Esophagus squamous epithelium (tissue), 4 donors: ENCODE measurements around the gene MINDY4.

Experiments
- POLR2A ChIP-seq, 4 donors: fragments of 450-650 bp; IDR thresholded peaks; one replicate each; pipeline ENCODE4 v1.6.1; 2017; ENCODE audit warnings: antibody characterized with exemption in 4 of 4, mild to moderate bottlenecking in 4 of 4, moderate library complexity in 3 of 4
- TF ChIP-seq, protein P1 (sequence below), 6 experiments: fragments of 450-650 bp in 4 of 6; fragments of 200-600 bp in 2 of 6; sonication (generic) in 2 of 6; IDR thresholded peaks; one replicate each; pipeline ENCODE4 v1.5.1; 2016 to 2019; ENCODE audit warnings: antibody characterized with exemption in 6 of 6, mild to moderate bottlenecking in 4 of 6, moderate library complexity in 4 of 6

DNA sequence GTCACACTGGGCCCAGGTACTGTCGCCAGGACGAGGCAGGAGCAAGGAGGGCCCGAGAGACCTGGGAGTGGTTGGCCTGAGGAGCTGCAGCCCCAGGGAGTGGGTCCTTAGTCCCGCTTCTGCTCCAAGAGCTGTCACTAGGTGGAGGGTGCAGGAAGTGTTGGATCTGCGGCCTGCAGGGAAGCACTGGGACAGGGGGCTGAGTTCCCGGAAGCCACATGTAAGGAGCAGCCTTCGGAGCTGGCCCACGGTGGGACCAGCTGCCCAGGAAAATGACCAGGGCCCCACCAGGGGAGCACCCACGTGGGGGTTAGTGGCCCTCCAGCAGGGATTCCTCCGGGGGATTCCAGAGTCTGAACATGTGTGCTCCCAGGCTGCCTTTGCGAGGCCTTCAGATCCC, 131.2 kb downstream of the MINDY4 start:
- TF ChIP-seq, protein P1, sequence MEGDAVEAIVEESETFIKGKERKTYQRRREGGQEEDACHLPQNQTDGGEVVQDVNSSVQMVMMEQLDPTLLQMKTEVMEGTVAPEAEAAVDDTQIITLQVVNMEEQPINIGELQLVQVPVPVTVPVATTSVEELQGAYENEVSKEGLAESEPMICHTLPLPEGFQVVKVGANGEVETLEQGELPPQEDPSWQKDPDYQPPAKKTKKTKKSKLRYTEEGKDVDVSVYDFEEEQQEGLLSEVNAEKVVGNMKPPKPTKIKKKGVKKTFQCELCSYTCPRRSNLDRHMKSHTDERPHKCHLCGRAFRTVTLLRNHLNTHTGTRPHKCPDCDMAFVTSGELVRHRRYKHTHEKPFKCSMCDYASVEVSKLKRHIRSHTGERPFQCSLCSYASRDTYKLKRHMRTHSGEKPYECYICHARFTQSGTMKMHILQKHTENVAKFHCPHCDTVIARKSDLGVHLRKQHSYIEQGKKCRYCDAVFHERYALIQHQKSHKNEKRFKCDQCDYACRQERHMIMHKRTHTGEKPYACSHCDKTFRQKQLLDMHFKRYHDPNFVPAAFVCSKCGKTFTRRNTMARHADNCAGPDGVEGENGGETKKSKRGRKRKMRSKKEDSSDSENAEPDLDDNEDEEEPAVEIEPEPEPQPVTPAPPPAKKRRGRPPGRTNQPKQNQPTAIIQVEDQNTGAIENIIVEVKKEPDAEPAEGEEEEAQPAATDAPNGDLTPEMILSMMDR (IDR thresholded peaks at IDR 0.05), result no peak
- TF ChIP-seq POLR2A (IDR thresholded peaks at IDR 0.05), result no peak
